ENCODE results near the gene SSTR5. TPM values are rescaled to one million over a fixed set of nuclear protein-coding genes. Genes with fewer than 3 reads are reported as not detected.

The SSTR5 gene
- total RNA-seq, 2 donors from 2014 or later: 1.3 to 10.7 TPM

- intact Hi-C loops (cut with DNase I): loop anchor here in 1 of 2 donors (5.0 to 10.0 kb wide), 2 partner anchors 234 to 336 kb away; partner anchors contain the start of gene METRN
Measured at GRCh38 chr16:1050921-1051320, 21.6 kb upstream of the SSTR5 start.

GRCh38 chr16:1051446-1051845, 21.1 kb upstream of the SSTR5 start:
- no peak for DNase-seq
- ATAC-seq: no peak
- intact Hi-C loops (cut with DNase I): loop anchor here in 1 of 2 donors (5.0 to 10.0 kb wide), 2 partner anchors 234 to 337 kb away; partner anchors contain the start of gene METRN

More at GRCh38 chr16:1050921-1051320, 21.6 kb upstream of the SSTR5 start:
- no peak for ATAC-seq
- DNase-seq: no peak

DNA sequence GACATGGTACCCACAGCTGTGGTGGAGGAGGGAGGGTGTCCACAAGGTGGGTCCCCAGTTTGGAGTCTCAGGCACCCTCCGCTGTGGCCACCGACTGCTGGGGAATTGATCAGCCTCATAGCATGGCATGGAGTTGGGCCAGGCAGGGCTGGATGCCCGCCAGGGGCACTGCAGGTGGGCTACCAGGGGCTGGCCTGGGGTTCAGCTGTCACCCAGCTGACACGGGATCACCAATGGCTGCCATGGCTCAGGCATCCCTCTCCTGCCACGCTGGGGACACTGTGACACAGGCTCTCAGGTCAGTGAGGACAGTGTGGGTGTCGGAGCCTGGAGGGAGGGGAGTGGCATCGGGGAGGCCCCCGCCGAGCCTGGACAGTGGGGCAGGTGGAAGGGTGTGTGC, 19.8 kb upstream of the SSTR5 start:
- no peak for DNase-seq
- no peak for ATAC-seq
- intact Hi-C loops (cut with DNase I): loop anchor here in 1 of 2 donors (5.0 to 10.0 kb wide), 2 partner anchors 235 to 338 kb away; partner anchors contain the start of gene METRN

DNA sequence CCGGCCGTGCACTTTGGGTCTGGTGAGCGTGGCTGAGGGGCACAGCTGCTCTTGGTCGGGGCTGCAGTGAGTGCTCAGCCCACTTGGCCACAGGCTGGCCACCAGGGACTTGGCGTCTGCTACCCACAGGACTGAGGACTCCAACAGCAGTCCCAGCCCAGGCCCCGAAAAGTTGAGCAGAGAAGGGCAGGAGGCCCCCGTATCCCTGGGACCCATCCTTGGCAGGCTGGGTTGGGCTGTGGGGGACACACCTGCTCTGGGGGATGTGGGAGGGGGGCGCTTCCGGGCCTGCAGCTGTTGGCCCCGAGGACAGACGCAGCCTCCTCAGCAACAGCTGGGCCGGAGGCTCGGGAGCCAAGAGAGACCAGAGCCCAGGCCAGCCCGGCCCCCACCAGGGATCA, 19.4 kb upstream of the SSTR5 start:
- DNase-seq (no peak), ATAC-seq (no peak)
- intact Hi-C loops (cut with DNase I): loop anchor here in 1 of 2 donors (5.0 to 10.0 kb wide), 2 partner anchors 236 to 338 kb away; partner anchors contain the start of gene METRN

- intact Hi-C loops (cut with DNase I): loop anchor here (2.0 to 10.0 kb wide), 3 partner anchors 237 to 339 kb away; partner anchors contain the start of gene METRN (in 1 of the 2)
- ATAC-seq (no peak), DNase-seq (no peak)
Measured at GRCh38 chr16:1053700-1054368, 18.7 kb upstream of the SSTR5 start.

GRCh38 chr16:1054660-1055556, 17.6 kb upstream of the SSTR5 start:
- DNase-seq: peak; percentile 73
- ATAC-seq: peak; percentile 75 to 81
- intact Hi-C loops (cut with DNase I): loop anchor here (2.0 to 10.0 kb wide), 5 partner anchors 137 to 340 kb away; partner anchors contain the start of gene METRN (in 1 of the 2)

DNA sequence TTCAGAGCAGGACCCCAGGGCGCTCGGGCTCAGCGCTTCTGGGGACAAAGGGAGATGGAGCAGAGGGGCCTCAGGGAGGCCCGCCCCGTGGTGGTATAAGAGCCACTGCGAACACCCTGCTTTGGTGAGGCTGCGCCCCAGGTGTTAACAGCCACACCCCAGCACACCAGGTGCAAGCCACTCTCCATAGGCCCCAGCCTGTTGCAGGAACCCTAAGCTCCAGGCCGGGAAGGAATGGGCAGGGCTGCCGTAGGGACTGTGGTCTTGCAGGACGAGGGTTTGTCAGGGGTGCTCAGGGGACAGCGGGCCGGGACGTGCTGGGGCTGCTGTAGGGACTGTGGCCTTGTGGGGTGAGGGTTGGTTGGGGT, 17.0 kb upstream of the SSTR5 start:
- ATAC-seq (no peak), DNase-seq (no peak)
- intact Hi-C loops (cut with DNase I): loop anchor here (2.0 to 10.0 kb wide), 4 partner anchors 137 to 341 kb away; partner anchors contain the start of gene METRN (in 1 of the 2)

DNA sequence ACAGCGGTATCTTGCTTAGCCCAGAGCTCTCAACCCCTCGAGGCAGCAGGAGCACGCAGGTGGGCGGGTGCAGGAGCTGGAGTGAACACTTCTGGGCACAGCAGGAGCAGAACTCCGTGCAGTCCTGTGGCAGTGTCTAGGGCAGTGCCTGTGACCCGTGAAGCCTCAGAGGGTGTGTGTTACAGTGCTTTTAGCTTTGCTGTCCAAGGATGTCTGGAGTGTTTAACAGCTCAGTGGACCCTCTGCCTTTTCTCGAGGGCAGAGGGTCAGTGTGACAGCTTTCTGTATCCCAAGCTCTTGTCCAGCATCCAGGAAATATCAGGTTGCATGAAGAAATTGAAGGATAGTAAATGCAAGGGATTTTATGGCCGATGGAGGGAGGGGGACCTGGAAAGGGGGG, 16.4 kb upstream of the SSTR5 start:
- no peak for DNase-seq
- no peak for ATAC-seq
- intact Hi-C loops (cut with DNase I): loop anchor here (2.0 to 10.0 kb wide), 4 partner anchors 47 to 341 kb away; partner anchors contain the start of gene METRN (in 1 of the 2)

- ATAC-seq (peak; percentile 28 to 45), DNase-seq (no peak)
- intact Hi-C loops (cut with DNase I): loop anchor here (2.0 to 10.0 kb wide), 4 partner anchors 45 to 343 kb away; partner anchors contain the start of gene METRN (in 1 of the 2)
Measured at GRCh38 chr16:1057252-1057932, 15.2 kb upstream of the SSTR5 start.

DNA sequence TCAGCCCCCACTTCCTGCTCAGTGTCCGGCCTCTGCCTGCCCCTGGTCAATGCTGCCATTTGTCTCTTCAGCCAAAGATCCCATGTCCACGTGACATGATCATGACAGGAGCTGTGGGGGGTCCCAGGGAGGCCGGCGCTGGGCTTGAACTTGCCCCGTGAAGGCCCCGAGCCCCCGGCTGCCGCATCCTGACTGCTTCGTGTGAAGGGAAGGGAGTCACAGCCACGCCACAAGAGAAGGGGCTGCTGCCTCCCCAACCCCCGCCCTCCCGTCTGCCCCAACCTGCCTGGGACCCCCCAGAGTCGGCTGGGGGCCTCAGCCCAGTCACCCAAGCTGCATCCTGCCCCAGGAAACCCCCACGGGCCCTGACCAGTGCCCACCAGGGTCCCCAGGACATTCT, 14.3 kb upstream of the SSTR5 start:
- DNase-seq (no peak), ATAC-seq (no peak)
- intact Hi-C loops (cut with DNase I): loop anchor here (5.0 to 10.0 kb wide), 3 partner anchors 134 to 343 kb away; partner anchors contain the start of gene METRN (in 1 of the 2)

GRCh38 chr16:1059310-1059709, 13.2 kb upstream of the SSTR5 start:
- intact Hi-C loops (cut with DNase I): loop anchor here (5.0 to 10.0 kb wide), 3 partner anchors 133 to 345 kb away; partner anchors contain the start of gene METRN (in 1 of the 2)

DNA sequence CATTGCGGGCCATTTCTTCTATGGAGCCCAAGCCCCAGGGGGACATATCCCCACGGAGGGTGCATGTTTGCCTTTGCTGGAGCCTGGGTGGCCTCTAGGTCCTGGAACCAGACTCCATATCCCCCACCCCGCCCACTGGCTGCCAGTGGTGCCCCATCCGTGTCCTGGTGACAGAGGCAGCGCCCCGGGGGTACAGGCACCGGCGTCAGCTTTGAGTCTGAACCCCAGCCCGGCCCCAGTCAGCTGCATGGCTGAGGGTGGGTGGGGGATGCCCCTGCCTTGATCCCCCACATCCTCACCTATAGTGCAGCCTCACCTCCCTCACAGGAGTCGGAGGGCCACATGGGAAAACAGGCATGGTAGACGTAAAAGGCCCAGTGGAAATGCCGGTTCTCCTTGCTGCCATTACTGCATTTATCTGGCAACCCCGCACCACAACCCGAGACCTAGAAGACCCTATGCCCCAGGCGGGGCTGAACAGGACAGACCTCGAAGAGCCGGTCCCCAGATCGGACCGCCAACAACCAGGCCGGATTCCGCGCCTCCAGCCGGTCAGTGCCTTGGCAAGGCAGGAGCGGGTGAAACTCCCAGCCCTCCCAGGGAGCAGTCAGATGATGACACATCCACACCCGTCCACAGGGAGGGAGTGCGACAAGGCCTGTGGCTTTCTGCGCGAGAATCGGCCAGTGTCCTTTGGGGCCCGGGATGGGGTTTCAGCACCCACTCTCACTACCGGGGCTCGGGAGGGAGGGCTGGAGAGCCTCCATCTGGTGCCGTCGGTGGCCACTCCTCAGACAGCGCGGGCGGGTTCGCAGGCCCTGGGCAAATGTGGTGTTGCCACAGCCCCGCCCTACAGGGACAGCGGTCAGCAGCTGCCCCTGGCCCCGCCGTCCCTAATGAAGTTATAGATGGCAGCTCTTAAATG, 11.9 kb upstream of the SSTR5 start:
- ATAC-seq (no peak), DNase-seq (no peak)
- intact Hi-C loops (cut with DNase I): no loop called here

More at GRCh38 chr16:1059310-1059709, 13.2 kb upstream of the SSTR5 start:
- no peak for DNase-seq
- no peak for ATAC-seq

- ATAC-seq (no peak), DNase-seq (no peak)
- intact Hi-C loops (cut with DNase I): no loop called here
Measured at GRCh38 chr16:1061769-1062505, 10.6 kb upstream of the SSTR5 start.

DNA sequence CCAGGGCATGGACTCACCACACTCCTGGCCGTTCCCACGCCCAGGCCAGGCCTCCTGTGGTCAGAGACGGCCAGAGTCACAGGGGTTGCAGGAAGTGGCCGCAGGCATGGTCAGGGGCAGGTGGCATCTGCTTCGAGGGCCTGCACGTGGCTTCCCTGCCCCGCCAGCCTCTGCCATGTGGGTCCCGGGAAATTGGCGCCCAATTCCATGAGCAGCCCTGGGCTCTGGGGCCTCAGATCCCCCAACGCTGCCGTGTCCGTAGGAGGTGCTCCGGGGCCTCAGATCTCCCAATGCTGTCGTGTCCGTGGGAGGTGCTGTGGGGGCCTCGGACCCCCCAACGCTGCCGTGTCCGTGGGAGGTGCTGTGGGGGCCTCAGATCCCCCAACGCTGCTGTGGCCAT, 9.7 kb upstream of the SSTR5 start:
- intact Hi-C loops (cut with DNase I): no loop called here
- DNase-seq: no peak
- ATAC-seq: no peak

DNA sequence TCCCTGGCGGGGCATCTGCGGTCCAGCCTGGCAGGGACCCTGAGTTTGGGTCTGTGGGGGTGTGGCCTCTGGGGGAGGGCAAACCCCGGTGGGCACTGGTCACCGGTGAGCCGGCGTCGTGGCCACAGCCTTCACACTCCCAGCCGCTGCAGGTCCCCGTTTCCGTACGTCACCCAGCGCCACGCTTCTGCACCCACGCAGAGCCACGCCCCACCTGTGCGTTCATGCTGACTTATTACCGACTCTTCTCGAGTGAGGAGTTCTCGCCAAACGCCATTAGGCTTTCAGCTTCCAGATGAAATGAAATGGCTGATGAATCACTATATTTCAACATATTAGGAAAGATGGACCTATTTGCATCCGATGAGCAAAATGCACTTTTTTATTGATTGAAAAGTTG, 8.8 kb upstream of the SSTR5 start:
- ATAC-seq (no peak), DNase-seq (no peak)
- intact Hi-C loops (cut with DNase I): no loop called here

GRCh38 chr16:1065469-1066128, 6.9 kb upstream of the SSTR5 start:
- ATAC-seq: no peak
- intact Hi-C loops (cut with DNase I): no loop called here

More at GRCh38 chr16:1065469-1066128, 6.9 kb upstream of the SSTR5 start:
- DNase-seq: no peak

All from left cardiac atrium (tissue), 4 donors.